ENCODE data around the gene BAX.
A peak's percentile ranks its signal among the peaks of the same experiment; 100 is the strongest.
"Not testable (repeated sequence)": the region's sequence is repeated elsewhere in the genome, so short reads cannot be mapped to it uniquely, and the experiment has no call there.

Gene BAX

GRCh38 chr19:48954595-48955307, at the start of gene BAX:
Gene BAX (plus strand): TSS chr19:48954875. CDS start chr19:48954929, 54 bp downstream.
- DNase-seq = peak; percentile 96

GRCh38 chr19:48905664-48906063, 49.0 kb upstream of the BAX start:
- DNase-seq = no peak

- no peak for DNase-seq
Measured at GRCh38 chr19:48906324-48906723, 48.4 kb upstream of the BAX start.

GRCh38 chr19:48907671-48908070, 47.0 kb upstream of the BAX start:
- no peak for DNase-seq

- not testable (repeated sequence) for DNase-seq
Measured at GRCh38 chr19:48909424-48910077, 45.1 kb upstream of the BAX start.

- DNase-seq = no peak
Measured at GRCh38 chr19:48910803-48911202, 43.9 kb upstream of the BAX start.

- DNase-seq = no peak
Measured at GRCh38 chr19:48913114-48913889, 41.4 kb upstream of the BAX start.

- DNase-seq = no peak
Measured at GRCh38 chr19:48914181-48914580, 40.5 kb upstream of the BAX start.

GRCh38 chr19:48915757-48916156, 38.9 kb upstream of the BAX start:
- DNase-seq = peak; percentile 53

GRCh38 chr19:48918071-48918470, 36.6 kb upstream of the BAX start:
- no peak for DNase-seq

GRCh38 chr19:48918801-48919247, 35.9 kb upstream of the BAX start:
- no peak for DNase-seq

- not testable (repeated sequence) for DNase-seq
Measured at GRCh38 chr19:48919271-48919670, 35.4 kb upstream of the BAX start.

GRCh38 chr19:48920949-48921348, 33.7 kb upstream of the BAX start:
- DNase-seq = no peak

GRCh38 chr19:48921721-48922500, 32.8 kb upstream of the BAX start:
- no peak for DNase-seq

GRCh38 chr19:48922548-48923490, 31.9 kb upstream of the BAX start:
- no peak for DNase-seq

GRCh38 chr19:48925240-48925843, 29.3 kb upstream of the BAX start:
- no peak for DNase-seq

GRCh38 chr19:48925890-48926289, 28.8 kb upstream of the BAX start:
- not testable (repeated sequence) for DNase-seq

GRCh38 chr19:48926909-48927308, 27.8 kb upstream of the BAX start:
- no peak for DNase-seq

GRCh38 chr19:48927692-48928091, 27.0 kb upstream of the BAX start:
- not testable (repeated sequence) for DNase-seq

- DNase-seq = no peak
Measured at GRCh38 chr19:48928164-48929025, 26.3 kb upstream of the BAX start.

Data from DMS153 (cell line).